ENCODE results near the gene FOXJ1.

DNA sequence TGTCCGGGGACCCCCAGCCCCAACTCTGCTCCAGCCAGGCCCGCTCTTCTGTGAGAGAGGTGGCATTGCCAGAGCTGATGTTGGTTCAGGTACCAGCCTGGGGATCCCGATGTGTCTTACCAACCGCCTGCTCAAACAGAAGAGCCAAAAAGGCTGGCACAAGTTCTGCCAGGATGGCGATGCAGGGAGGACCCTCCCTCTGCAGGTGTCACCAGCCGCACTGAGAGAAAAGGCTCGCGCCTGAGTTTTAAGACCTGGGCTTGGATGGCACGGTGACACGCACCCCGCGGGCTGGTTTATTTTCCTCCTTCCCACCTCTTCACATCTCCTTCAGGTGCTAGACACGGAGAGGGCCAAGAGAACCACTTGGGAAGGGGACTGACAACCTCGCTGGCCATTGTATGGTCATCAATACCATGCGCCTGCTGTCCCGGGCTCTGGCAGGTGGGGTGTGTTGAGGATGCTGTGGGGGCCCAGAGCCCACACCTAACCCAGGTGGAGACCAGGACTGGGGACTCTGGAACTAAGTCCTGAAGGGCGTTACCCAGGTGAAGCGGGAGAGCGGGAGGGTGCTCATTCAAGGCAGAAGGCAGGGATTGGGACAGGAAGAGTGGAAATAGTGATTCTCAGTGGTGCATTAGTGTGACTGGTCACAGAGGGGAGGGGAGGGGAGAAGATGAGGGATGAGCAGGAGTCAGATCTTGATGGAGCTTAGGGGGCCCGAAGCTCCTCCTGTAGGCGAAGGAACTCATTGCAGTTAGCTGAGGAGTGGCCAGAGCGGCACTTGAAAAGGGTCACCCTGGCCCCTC lies 16.3 kb downstream of the FOXJ1 start:
- TF ChIP-seq GATA2 (IDR thresholded peaks at IDR 0.05; ENCODE audit: low read depth, low read length) (no peak), GATA3 (IDR thresholded peaks at IDR 0.05; ENCODE audit: low read depth, low read length) (no peak)

All from SH-SY5Y (cell line).